ENCODE results near the gene ASB13.

ASB13 gene

GRCh38 chr10:5648494-5649457, 17.6 kb downstream of the ASB13 start:
- DNase-seq: no peak
- Mint-ChIP-seq H3K4me3 (no peak overlapping the region), H3K9me3 (no peaks in the 10 kb centered on the region), H3K27ac (no peak overlapping the region), H3K27me3 (no peaks in the 10 kb centered on the region), H3K36me3 (peaks cover 4% of the 10 kb centered on the region), H3K4me1 (no peaks in the 10 kb centered on the region)
- CTCF ChIA-PET: no interaction called here

- DNase-seq: no peak
- Mint-ChIP-seq H3K9me3 (no peaks in the 10 kb centered on the region), H3K36me3 (peaks cover 4% of the 10 kb centered on the region), H3K27ac (no peak overlapping the region), H3K27me3 (no peaks in the 10 kb centered on the region), H3K4me3 (no peak overlapping the region), H3K4me1 (no peaks in the 10 kb centered on the region)
- CTCF ChIA-PET: no interaction called here
Observed at GRCh38 chr10:5647507-5648240, 18.7 kb downstream of the ASB13 start.

- no peak for DNase-seq
- CTCF ChIA-PET: no interaction called here
- Mint-ChIP-seq H3K27me3 (no peaks in the 10 kb centered on the region), H3K4me1 (no peaks in the 10 kb centered on the region), H3K4me3 (no peak overlapping the region), H3K9me3 (no peaks in the 10 kb centered on the region), H3K36me3 (peaks cover 4% of the 10 kb centered on the region), H3K27ac (no peak overlapping the region)
Observed at GRCh38 chr10:5645944-5646617, 20.3 kb downstream of the ASB13 start.

GRCh38 chr10:5645375-5645774, 21.0 kb downstream of the ASB13 start:
- H3K27me3 Mint-ChIP-seq: no peaks in the 10 kb centered on the region
- no peaks in the 10 kb centered on the region for H3K4me1 Mint-ChIP-seq
- H3K9me3 Mint-ChIP-seq: no peaks in the 10 kb centered on the region
- no peak overlapping the region for H3K27ac Mint-ChIP-seq
- DNase-seq: no peak
- CTCF ChIA-PET: interaction anchor here (3.3 kb wide), 1 partner anchor 15 kb away, joined by 17 read pairs; no protein-coding TSS in a partner anchor
- peaks cover 4% of the 10 kb centered on the region for H3K36me3 Mint-ChIP-seq
- no peak overlapping the region for H3K4me3 Mint-ChIP-seq

- CTCF ChIA-PET: interaction anchor here (3.3 kb wide), 1 partner anchor 15 kb away, joined by 17 read pairs; no protein-coding TSS in a partner anchor
Observed at GRCh38 chr10:5644930-5645329, 21.5 kb downstream of the ASB13 start.

GRCh38 chr10:5643346-5644067, 22.9 kb downstream of the ASB13 start:
- Mint-ChIP-seq H3K9me3 (no peaks in the 10 kb centered on the region), H3K27me3 (no peaks in the 10 kb centered on the region), H3K36me3 (peaks cover 1% of the 10 kb centered on the region), H3K4me1 (no peaks in the 10 kb centered on the region), H3K4me3 (no peak overlapping the region), H3K27ac (no peak overlapping the region)
- DNase-seq: no peak
- CTCF ChIA-PET: interaction anchor here (3.3 kb wide), 1 partner anchor 14 kb away, joined by 17 read pairs; no protein-coding TSS in a partner anchor

More at GRCh38 chr10:5644930-5645329, 21.5 kb downstream of the ASB13 start:
- Mint-ChIP-seq H3K4me3 (no peak overlapping the region), H3K27ac (no peak overlapping the region), H3K36me3 (peaks cover 4% of the 10 kb centered on the region), H3K27me3 (no peaks in the 10 kb centered on the region), H3K4me1 (no peaks in the 10 kb centered on the region), H3K9me3 (no peaks in the 10 kb centered on the region)
- no peak for DNase-seq

- Mint-ChIP-seq H3K27me3 (no peaks in the 10 kb centered on the region), H3K9me3 (no peaks in the 10 kb centered on the region), H3K4me1 (no peaks in the 10 kb centered on the region), H3K36me3 (no peaks in the 10 kb centered on the region), H3K27ac (no peak overlapping the region), H3K4me3 (no peak overlapping the region)
- CTCF ChIA-PET: no interaction called here
- DNase-seq: no peak
Observed at GRCh38 chr10:5641501-5641900, 24.9 kb downstream of the ASB13 start.

- Mint-ChIP-seq H3K9me3 (no peaks in the 10 kb centered on the region), H3K36me3 (no peaks in the 10 kb centered on the region), H3K27me3 (no peaks in the 10 kb centered on the region), H3K27ac (no peak overlapping the region), H3K4me1 (no peaks in the 10 kb centered on the region), H3K4me3 (no peak overlapping the region)
- CTCF ChIA-PET: no interaction called here
- DNase-seq: no peak
Observed at GRCh38 chr10:5640501-5640900, 25.9 kb downstream of the ASB13 start.

- Mint-ChIP-seq H3K27me3 (peaks cover 4% of the 10 kb centered on the region), H3K27ac (no peak overlapping the region), H3K4me1 (no peaks in the 10 kb centered on the region), H3K9me3 (no peaks in the 10 kb centered on the region), H3K4me3 (no peak overlapping the region), H3K36me3 (no peaks in the 10 kb centered on the region)
- DNase-seq: no peak
- CTCF ChIA-PET: no interaction called here
Observed at GRCh38 chr10:5640036-5640435, 26.4 kb downstream of the ASB13 start.

GRCh38 chr10:5639066-5639465, 27.3 kb downstream of the ASB13 start:
- Mint-ChIP-seq H3K27ac (no peak overlapping the region), H3K9me3 (no peaks in the 10 kb centered on the region), H3K27me3 (peaks cover 11% of the 10 kb centered on the region), H3K36me3 (no peaks in the 10 kb centered on the region), H3K4me1 (no peaks in the 10 kb centered on the region), H3K4me3 (no peak overlapping the region)
- DNase-seq: no peak
- CTCF ChIA-PET: no interaction called here

GRCh38 chr10:5638494-5638893, 27.9 kb downstream of the ASB13 start:
- Mint-ChIP-seq H3K4me3 (no peak overlapping the region), H3K4me1 (no peaks in the 10 kb centered on the region), H3K9me3 (no peaks in the 10 kb centered on the region), H3K27me3 (peaks cover 16% of the 10 kb centered on the region), H3K27ac (peak overlapping the region; percentile 45), H3K36me3 (no peaks in the 10 kb centered on the region)
- CTCF ChIA-PET: no interaction called here
- no peak for DNase-seq

- Mint-ChIP-seq H3K27me3 (peaks cover 24% of the 10 kb centered on the region), H3K9me3 (no peaks in the 10 kb centered on the region), H3K4me3 (no peak overlapping the region), H3K27ac (no peak overlapping the region), H3K4me1 (peaks cover 2% of the 10 kb centered on the region), H3K36me3 (no peaks in the 10 kb centered on the region)
- DNase-seq: no peak
- CTCF ChIA-PET: no interaction called here
Observed at GRCh38 chr10:5634918-5635317, 31.5 kb downstream of the ASB13 start.

GRCh38 chr10:5633166-5633749, 33.1 kb downstream of the ASB13 start:
- Mint-ChIP-seq H3K27ac (no peak overlapping the region), H3K36me3 (no peaks in the 10 kb centered on the region), H3K9me3 (no peaks in the 10 kb centered on the region), H3K27me3 (peaks cover 33% of the 10 kb centered on the region), H3K4me1 (peaks cover 17% of the 10 kb centered on the region), H3K4me3 (no peak overlapping the region)
- DNase-seq: no peak
- CTCF ChIA-PET: interaction anchor here (1.1 kb wide), 1 partner anchor 48 kb away, joined by 5 read pairs; no protein-coding TSS in a partner anchor

All from activated naive CD4-positive, alpha-beta T cell treated with anti-CD3 and anti-CD28 coated beads, Interleukin-2, amount 10 ng/mL, durations not matched to agents 7 days and 5 days (primary cell).